DOHH2 (cell line): ENCODE data around the gene MLXIPL.

Source experiments
- H3F3A ChIP-seq: fragments of 200-600 bp; sonication (generic), shearing (Covaris generic); 2 replicates; pipeline ENCODE4 v1.6.0; 2016; ENCODE audit warnings: antibody characterized with exemption, mild to moderate bottlenecking; ENCODE audit not compliant: control insufficient read depth, insufficient read depth
- H3K27ac ChIP-seq: fragments of 200-600 bp; sonication (generic); 2 replicates; pipeline ENCODE4 v1.5.1; 2014; ENCODE audit warnings: low read depth, mild to moderate bottlenecking, low read length, moderate library complexity
- H3K27me3 ChIP-seq: fragments of 200-600 bp; sonication (generic); 2 replicates; pipeline ENCODE4 v1.6.1; 2014; ENCODE audit warnings: mild to moderate bottlenecking, low read length, mixed read lengths; ENCODE audit not compliant: control insufficient read depth
- H3K36me3 ChIP-seq: fragments of 200-600 bp; sonication (generic); 2 replicates; pipeline ENCODE4 v1.6.1; 2014; ENCODE audit warnings: mild to moderate bottlenecking, low read length, moderate library complexity, mixed read lengths; ENCODE audit not compliant: control insufficient read depth
- H3K4me1 ChIP-seq: fragments of 200-600 bp; sonication (generic); 2 replicates; pipeline ENCODE4 v1.6.1; 2014; ENCODE audit warnings: mild to moderate bottlenecking, low read length, mixed read lengths; ENCODE audit not compliant: control insufficient read depth
- H3K4me2 ChIP-seq: fragments of 200-600 bp; sonication (generic); 2 replicates; pipeline ENCODE4 v1.6.0; 2014; ENCODE audit warnings: mild to moderate bottlenecking, low read length, moderate library complexity
- H3K4me3 ChIP-seq: fragments of 200-600 bp; sonication (generic); 2 replicates; pipeline ENCODE4 v1.5.1; 2014; ENCODE audit warnings: mild to moderate bottlenecking, low read length, mixed read lengths
- H3K79me2 ChIP-seq: fragments of 200-600 bp; sonication (generic); 2 replicates; pipeline ENCODE4 v1.6.1; 2014; ENCODE audit warnings: mild to moderate bottlenecking, low read length, mixed read lengths; ENCODE audit not compliant: control insufficient read depth
- H3K9me2 ChIP-seq: fragments of 200-600 bp; sonication (generic); replicated peaks from 2 replicates; pipeline ENCODE4 v1.6.1; 2014; ENCODE audit warnings: mild to moderate bottlenecking, low read length, mixed read lengths; ENCODE audit not compliant: control insufficient read depth
- H3K9me3 ChIP-seq: fragments of 200-600 bp; sonication (generic); 2 replicates; pipeline ENCODE4 v1.6.1; 2014; ENCODE audit warnings: antibody characterized with exemption, low read length, mixed read lengths; ENCODE audit not compliant: control insufficient read depth, insufficient read depth
- H4K20me1 ChIP-seq: fragments of 200-600 bp; sonication (generic); 2 replicates; pipeline ENCODE4 v1.6.0; 2014; ENCODE audit warnings: low read depth, mild to moderate bottlenecking, antibody characterized with exemption, low read length, moderate library complexity; ENCODE audit not compliant: control insufficient read depth, insufficient read depth
- EZH2phosphoT487 ChIP-seq: fragments of 200-600 bp; sonication (generic); IDR thresholded peaks from 2 replicates; pipeline ENCODE4 v1.6.1; 2017; ENCODE audit warnings: borderline replicate concordance, mild to moderate bottlenecking, antibody characterized with exemption, low read length, moderate library complexity, mixed read lengths
- TF ChIP-seq, protein P1 (sequence below): fragments of 200-600 bp; sonication (generic); IDR thresholded peaks from one replicate; pipeline ENCODE4 v1.5.1; 2014; ENCODE audit warnings: antibody characterized with exemption, mild to moderate bottlenecking, low read depth, low read length; ENCODE audit not compliant: poor library complexity, severe bottlenecking

Gene MLXIPL

GRCh38 chr7:73595358-73595757 is 29.0 kb downstream of the MLXIPL start:
- no peak overlapping the region for H3K4me2 ChIP-seq
- no peaks in the 10 kb centered on the region for H4K20me1 ChIP-seq
- no peaks in the 10 kb centered on the region for H3K36me3 ChIP-seq
- no peaks in the 10 kb centered on the region for H3K79me2 ChIP-seq
- no peaks in the 10 kb centered on the region for H3K9me2 ChIP-seq
- H3K4me1 ChIP-seq, result no peaks in the 10 kb centered on the region
- H3K9me3 ChIP-seq, result no peaks in the 10 kb centered on the region
- TF ChIP-seq EZH2phosphoT487, result no peak
- TF ChIP-seq, protein P1, sequence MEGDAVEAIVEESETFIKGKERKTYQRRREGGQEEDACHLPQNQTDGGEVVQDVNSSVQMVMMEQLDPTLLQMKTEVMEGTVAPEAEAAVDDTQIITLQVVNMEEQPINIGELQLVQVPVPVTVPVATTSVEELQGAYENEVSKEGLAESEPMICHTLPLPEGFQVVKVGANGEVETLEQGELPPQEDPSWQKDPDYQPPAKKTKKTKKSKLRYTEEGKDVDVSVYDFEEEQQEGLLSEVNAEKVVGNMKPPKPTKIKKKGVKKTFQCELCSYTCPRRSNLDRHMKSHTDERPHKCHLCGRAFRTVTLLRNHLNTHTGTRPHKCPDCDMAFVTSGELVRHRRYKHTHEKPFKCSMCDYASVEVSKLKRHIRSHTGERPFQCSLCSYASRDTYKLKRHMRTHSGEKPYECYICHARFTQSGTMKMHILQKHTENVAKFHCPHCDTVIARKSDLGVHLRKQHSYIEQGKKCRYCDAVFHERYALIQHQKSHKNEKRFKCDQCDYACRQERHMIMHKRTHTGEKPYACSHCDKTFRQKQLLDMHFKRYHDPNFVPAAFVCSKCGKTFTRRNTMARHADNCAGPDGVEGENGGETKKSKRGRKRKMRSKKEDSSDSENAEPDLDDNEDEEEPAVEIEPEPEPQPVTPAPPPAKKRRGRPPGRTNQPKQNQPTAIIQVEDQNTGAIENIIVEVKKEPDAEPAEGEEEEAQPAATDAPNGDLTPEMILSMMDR, result no peak
- H3K4me3 ChIP-seq, result no peak overlapping the region
- H3K27ac ChIP-seq, result no peak overlapping the region
- H3F3A ChIP-seq, result 0 out of 2 replicates have a peak, but pooled peaks cover 3% of the 10 kb centered on the region
- H3K27me3 ChIP-seq, result peaks cover 13% of the 10 kb centered on the region

GRCh38 chr7:73593207-73594045 is 30.9 kb downstream of the MLXIPL start:
- Histone ChIP-seq H3K79me2 (no peaks in the 10 kb centered on the region), H3K4me3 (no peak overlapping the region), H3K27ac (no peak overlapping the region), H3K4me1 (no peaks in the 10 kb centered on the region), H3K9me2 (no peaks in the 10 kb centered on the region), H3F3A (0 out of 2 replicates have a peak, but pooled peaks cover 3% of the 10 kb centered on the region), H3K9me3 (no peaks in the 10 kb centered on the region), H3K36me3 (no peaks in the 10 kb centered on the region), H3K4me2 (no peak overlapping the region), H4K20me1 (no peaks in the 10 kb centered on the region), H3K27me3 (peaks cover 11% of the 10 kb centered on the region)
- TF ChIP-seq, protein P1, result no peak
- TF ChIP-seq EZH2phosphoT487, result no peak

- no peak for TF ChIP-seq EZH2phosphoT487
- TF ChIP-seq, protein P1, result no peak
- Histone ChIP-seq H3K9me2 (no peaks in the 10 kb centered on the region), H3K36me3 (no peaks in the 10 kb centered on the region), H3K9me3 (no peaks in the 10 kb centered on the region), H3K79me2 (no peaks in the 10 kb centered on the region), H4K20me1 (no peaks in the 10 kb centered on the region), H3K4me2 (no peak overlapping the region), H3F3A (0 out of 2 replicates have a peak, but pooled peaks cover 6% of the 10 kb centered on the region), H3K4me3 (no peak overlapping the region), H3K27me3 (0 out of 2 replicates have a peak, but pooled peaks cover 1% of the 10 kb centered on the region), H3K4me1 (peaks cover 10% of the 10 kb centered on the region), H3K27ac (no peak overlapping the region)
These were observed 37.4 kb downstream of the MLXIPL start for GRCh38 chr7:73586911-73587310.
